Prostate gland (tissue), 2 donors: ENCODE results near the gene DOCK3. TPM values are rescaled to one million over a fixed set of nuclear protein-coding genes. Genes with fewer than 3 reads are reported as not detected.

Experiments
- DNase-seq: peaks from one replicate; pipeline ENCODE4 v3.0.0-alpha.2; 2019; ENCODE audit warnings: low spot score
- H3K27ac ChIP-seq, 2 donors: fragments of 200-600 bp; sonication (generic); 2 replicates each; pipeline ENCODE4 v1.5.1; 2017 to 2019
- H3K27me3 ChIP-seq: fragments of 200-600 bp; sonication (generic); replicated peaks from 2 replicates; pipeline ENCODE4 v1.5.1; 2019; ENCODE audit not compliant: insufficient read depth
- H3K36me3 ChIP-seq, 2 donors: fragments of 200-600 bp; sonication (generic); 1 replicate in 1 of 2; 2 replicates in 1 of 2; pipeline versions ENCODE4 v1.5.1 to v1.8.1; 2017 to 2019
- H3K4me1 ChIP-seq: fragments of 200-600 bp; sonication (generic); replicated peaks from 2 replicates; pipeline ENCODE4 v1.5.1; 2019
- H3K4me3 ChIP-seq, 2 donors: fragments of 200-600 bp; sonication (generic); 2 replicates each; pipeline ENCODE4 v1.5.1; 2017 to 2019
- H3K9me3 ChIP-seq: fragments of 200-600 bp; sonication (generic); 2 replicates; pipeline ENCODE4 v1.5.1; 2017
- POLR2A ChIP-seq: fragments of 450-650 bp; IDR thresholded peaks from one replicate; pipeline ENCODE4 v1.6.1; 2016; ENCODE audit warnings: antibody characterized with exemption, mild to moderate bottlenecking
- POLR2AphosphoS5 ChIP-seq: sonication (generic); formaldehyde crosslinking; IDR thresholded peaks from one replicate; pipeline ENCODE4 v1.6.1; 2017; ENCODE audit warnings: antibody characterized with exemption
- WGBS: methylation state at CpG from one replicate; pipeline ENCODE4 v1.1.5; 2018; 5-methylcytosine and 5-hydroxymethylcytosine counted together
- intact Hi-C: fragments of 100-400 bp; cut with DNase I; formaldehyde crosslinking; loops from one replicate; pipeline ENCODE4 v1.14.2; 2022
- total RNA-seq, 2 donors: library from RNA; depleted of rRNA; stranded (reverse); fragments of >200 nt; gene quantifications; one replicate each; pipeline ENCODE4 v1.1.0, GENCODE V29; 2016
- TF ChIP-seq, protein P1 (sequence below), 4 experiments: fragments of 200-600 bp in 2 of 4; fragments of 450-650 bp in 2 of 4; sonication (generic) in 2 of 4; IDR thresholded peaks; 1 replicate in 3 of 4; 2 replicates in 1 of 4; pipeline ENCODE4 v1.5.1; 2016 to 2019; ENCODE audit warnings: antibody characterized with exemption in 4 of 4, mild to moderate bottlenecking in 2 of 4, moderate library complexity in 2 of 4

Gene DOCK3
- total RNA-seq, 2 donors from 2014 or later, result 0.36 to 6.3 TPM

DNA sequence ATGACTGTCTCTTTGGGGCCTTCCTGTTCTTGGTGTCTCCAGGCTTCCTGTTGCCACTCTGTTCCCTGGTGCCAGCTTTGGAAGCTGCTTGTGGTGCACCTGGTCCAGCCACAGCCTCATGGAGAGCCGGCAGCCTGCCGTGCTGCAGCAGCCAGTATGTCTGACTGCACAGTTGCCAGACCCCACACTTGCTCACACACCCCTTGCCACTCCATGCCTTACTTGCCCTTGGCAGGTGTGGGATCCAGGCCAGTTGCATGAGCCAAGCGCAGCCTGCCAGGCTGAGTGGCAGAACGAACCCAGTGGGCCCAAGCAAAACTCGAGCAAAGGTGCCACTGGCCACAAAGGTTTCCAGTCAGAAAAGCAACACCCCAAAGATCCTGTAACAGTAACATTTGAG lies 309.2 kb downstream of the DOCK3 start:
- Histone ChIP-seq H3K4me3 (no peak overlapping the region), H3K4me1 (no peaks in the 10 kb centered on the region), H3K27me3 (no peaks in the 10 kb centered on the region), H3K36me3 (no peaks in the 10 kb centered on the region), H3K9me3 (no peaks in the 10 kb centered on the region), H3K27ac (no peak overlapping the region)
- 94% methylated on average over 5 of the region's 5 CpGs for WGBS
- intact Hi-C loops, result no loop called here
- no peak for TF ChIP-seq POLR2AphosphoS5
- TF ChIP-seq, protein P1, sequence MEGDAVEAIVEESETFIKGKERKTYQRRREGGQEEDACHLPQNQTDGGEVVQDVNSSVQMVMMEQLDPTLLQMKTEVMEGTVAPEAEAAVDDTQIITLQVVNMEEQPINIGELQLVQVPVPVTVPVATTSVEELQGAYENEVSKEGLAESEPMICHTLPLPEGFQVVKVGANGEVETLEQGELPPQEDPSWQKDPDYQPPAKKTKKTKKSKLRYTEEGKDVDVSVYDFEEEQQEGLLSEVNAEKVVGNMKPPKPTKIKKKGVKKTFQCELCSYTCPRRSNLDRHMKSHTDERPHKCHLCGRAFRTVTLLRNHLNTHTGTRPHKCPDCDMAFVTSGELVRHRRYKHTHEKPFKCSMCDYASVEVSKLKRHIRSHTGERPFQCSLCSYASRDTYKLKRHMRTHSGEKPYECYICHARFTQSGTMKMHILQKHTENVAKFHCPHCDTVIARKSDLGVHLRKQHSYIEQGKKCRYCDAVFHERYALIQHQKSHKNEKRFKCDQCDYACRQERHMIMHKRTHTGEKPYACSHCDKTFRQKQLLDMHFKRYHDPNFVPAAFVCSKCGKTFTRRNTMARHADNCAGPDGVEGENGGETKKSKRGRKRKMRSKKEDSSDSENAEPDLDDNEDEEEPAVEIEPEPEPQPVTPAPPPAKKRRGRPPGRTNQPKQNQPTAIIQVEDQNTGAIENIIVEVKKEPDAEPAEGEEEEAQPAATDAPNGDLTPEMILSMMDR (IDR thresholded peaks at IDR 0.05), result no peak
- no peak for TF ChIP-seq POLR2A
- DNase-seq, result no peak

DNA sequence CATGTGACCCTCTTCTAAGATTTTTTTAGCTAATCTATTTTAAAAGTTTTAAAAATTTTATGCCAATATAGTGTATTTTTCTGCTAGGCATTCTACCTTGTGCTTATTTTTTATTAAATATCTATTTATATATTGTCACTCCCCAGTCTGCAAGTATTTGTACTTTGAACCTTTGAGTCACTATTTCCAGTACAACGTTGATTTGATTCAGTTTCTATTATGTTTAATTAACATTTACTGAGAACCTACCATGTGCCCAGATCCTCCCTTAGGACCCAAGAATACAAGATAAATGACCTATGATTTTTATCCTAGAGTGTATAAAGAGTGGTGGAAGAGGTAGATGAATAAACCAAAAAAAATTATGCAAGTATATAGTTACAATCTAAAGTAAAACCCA lies 311.2 kb downstream of the DOCK3 start:
- Histone ChIP-seq H3K4me3 (no peak overlapping the region), H3K4me1 (no peaks in the 10 kb centered on the region), H3K27me3 (no peaks in the 10 kb centered on the region), H3K27ac (no peak overlapping the region), H3K9me3 (no peaks in the 10 kb centered on the region), H3K36me3 (no peaks in the 10 kb centered on the region)
- intact Hi-C loops, result no loop called here
- DNase-seq, result no peak
- TF ChIP-seq POLR2A, result no peak
- WGBS, result 73% methylated on average over 1 of the region's 1 CpG

DNA sequence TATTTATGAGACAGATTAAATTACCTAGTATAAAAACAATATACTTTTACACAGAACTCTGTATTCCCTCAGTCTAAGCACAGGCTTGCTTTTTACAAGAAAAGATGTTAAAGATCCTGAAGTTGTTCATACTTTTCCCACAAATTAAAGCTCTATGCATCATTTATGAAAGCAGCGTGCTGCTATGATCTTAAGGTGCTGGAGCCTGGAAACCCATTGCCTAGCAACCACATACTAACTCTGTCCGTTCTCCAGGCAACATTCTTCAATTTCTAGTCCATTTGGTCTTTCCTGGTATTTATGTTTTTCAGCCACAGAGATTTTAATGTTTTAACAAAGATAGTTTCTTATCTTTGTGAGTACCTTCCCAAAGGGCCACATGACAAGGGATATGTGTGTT lies 312.0 kb downstream of the DOCK3 start:
- Histone ChIP-seq H3K36me3 (no peaks in the 10 kb centered on the region), H3K27me3 (no peaks in the 10 kb centered on the region), H3K9me3 (no peaks in the 10 kb centered on the region), H3K4me1 (no peaks in the 10 kb centered on the region), H3K4me3 (no peak overlapping the region), H3K27ac (no peak overlapping the region)
- WGBS, result 37% methylated on average over 2 of the region's 2 CpGs
- no peak for DNase-seq
- no peak for TF ChIP-seq POLR2A
- TF ChIP-seq POLR2AphosphoS5, result no peak
- TF ChIP-seq, protein P1 (IDR thresholded peaks at IDR 0.05), result no peak
- intact Hi-C loops, result no loop called here

- intact Hi-C loops, result no loop called here
- no peak overlapping the region for H3K4me3 ChIP-seq
- TF ChIP-seq POLR2AphosphoS5 (no peak), POLR2A (no peak)
- TF ChIP-seq, protein P1 (IDR thresholded peaks at IDR 0.05), result no peak
- WGBS, result 80% methylated on average over 1 of the region's 1 CpG
- H3K4me1 ChIP-seq, result no peaks in the 10 kb centered on the region
- no peaks in the 10 kb centered on the region for H3K9me3 ChIP-seq
- H3K27ac ChIP-seq, result no peak overlapping the region
- H3K36me3 ChIP-seq, result no peaks in the 10 kb centered on the region
- no peaks in the 10 kb centered on the region for H3K27me3 ChIP-seq
- DNase-seq, result no peak
Measured at GRCh38 chr3:50994537-50994936, 319.8 kb downstream of the DOCK3 start.

DNA sequence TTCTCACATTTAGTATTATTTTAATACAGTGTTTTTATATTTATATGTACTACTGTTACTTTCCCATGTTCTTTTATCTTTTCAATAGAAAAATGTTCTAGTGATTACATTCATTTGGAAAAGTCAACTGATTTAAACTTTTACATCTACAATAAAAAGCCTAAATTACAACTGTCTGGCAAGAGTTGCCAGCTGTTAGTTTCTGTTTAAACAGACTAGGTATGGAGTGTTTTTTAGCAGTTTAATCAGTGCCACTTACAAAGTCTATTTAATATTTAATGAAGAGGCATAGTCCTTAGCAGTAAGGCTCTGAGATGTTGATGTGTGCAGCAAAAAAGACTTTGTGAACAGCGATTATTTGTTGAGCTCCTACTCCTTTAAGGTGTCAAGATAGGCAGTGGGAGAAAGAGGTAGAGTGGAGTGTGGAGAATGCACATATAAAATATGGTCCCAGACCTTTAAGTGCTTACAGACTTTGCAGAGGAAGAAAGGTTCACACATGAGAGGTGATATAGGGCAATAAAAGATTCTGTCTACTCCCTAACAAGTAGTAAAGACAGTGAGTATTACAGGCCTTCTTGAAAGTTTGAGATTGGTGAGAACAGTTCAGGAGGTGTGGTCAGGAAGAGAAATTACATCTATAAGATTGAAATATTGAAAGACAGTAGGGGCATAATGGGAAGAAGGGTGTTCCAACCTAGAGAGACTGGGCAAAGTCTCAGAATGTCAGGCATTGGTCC lies 320.5 kb downstream of the DOCK3 start:
- Histone ChIP-seq H3K36me3 (no peaks in the 10 kb centered on the region), H3K27ac (no peak overlapping the region), H3K9me3 (no peaks in the 10 kb centered on the region), H3K27me3 (no peaks in the 10 kb centered on the region), H3K4me1 (no peaks in the 10 kb centered on the region), H3K4me3 (no peak overlapping the region)
- intact Hi-C loops, result no loop called here
- TF ChIP-seq, protein P1 (IDR thresholded peaks at IDR 0.05), result no peak
- TF ChIP-seq POLR2AphosphoS5, result no peak
- no peak for TF ChIP-seq POLR2A
- 40% methylated on average over 1 of the region's 1 CpG for WGBS
- no peak for DNase-seq
